Loucy (cell line): ENCODE data around the gene SETD2.

ENCODE experiments used
- CTCF ChIP-seq: fragments of 200-600 bp; sonication (generic); conservative IDR thresholded peaks from 2 replicates; pipeline ENCODE4 v1.5.1; 2014; ENCODE audit warnings: mild to moderate bottlenecking, antibody characterized with exemption, low read length
- EZH2phosphoT487 ChIP-seq: fragments of 200-600 bp; IDR thresholded peaks from 2 replicates; pipeline ENCODE4 v1.6.1; 2018; ENCODE audit warnings: antibody characterized with exemption, mild to moderate bottlenecking, moderate library complexity, borderline replicate concordance

- no peak for TF ChIP-seq CTCF
- TF ChIP-seq EZH2phosphoT487 = no peak
Observed at GRCh38 chr3:47012342-47013230, 151.3 kb downstream of the SETD2 start.
